GM06990 (cell line): ENCODE results near the gene SBF2.

Experiments
- DNase-seq: peaks from one replicate; pipeline ENCODE4 v3.0.0-alpha.2; 2011; ENCODE audit not compliant: insufficient read length; ENCODE audit errors: extremely low read depth
- H3K27me3 ChIP-seq: replicated peaks from 2 replicates; pipeline ENCODE4 v1.6.0; 2011; ENCODE audit warnings: low read length; ENCODE audit not compliant: control insufficient read depth, insufficient read depth
- H3K36me3 ChIP-seq: 2 replicates; pipeline ENCODE4 v1.5.1; 2011; ENCODE audit warnings: low read length; ENCODE audit not compliant: control insufficient read depth, insufficient read depth
- H3K4me3 ChIP-seq: replicated peaks from 2 replicates; pipeline ENCODE4 v1.5.1; 2011; ENCODE audit warnings: low read depth, mild to moderate bottlenecking, control low read depth, low read length
- TF ChIP-seq, protein P1 (sequence below): IDR thresholded peaks from 2 replicates; pipeline ENCODE4 v1.5.1; 2011; ENCODE audit warnings: low read length, control low read depth, mild to moderate bottlenecking, inconsistent platforms; ENCODE audit not compliant: insufficient read depth, poor library complexity, severe bottlenecking

SBF2 gene

DNA sequence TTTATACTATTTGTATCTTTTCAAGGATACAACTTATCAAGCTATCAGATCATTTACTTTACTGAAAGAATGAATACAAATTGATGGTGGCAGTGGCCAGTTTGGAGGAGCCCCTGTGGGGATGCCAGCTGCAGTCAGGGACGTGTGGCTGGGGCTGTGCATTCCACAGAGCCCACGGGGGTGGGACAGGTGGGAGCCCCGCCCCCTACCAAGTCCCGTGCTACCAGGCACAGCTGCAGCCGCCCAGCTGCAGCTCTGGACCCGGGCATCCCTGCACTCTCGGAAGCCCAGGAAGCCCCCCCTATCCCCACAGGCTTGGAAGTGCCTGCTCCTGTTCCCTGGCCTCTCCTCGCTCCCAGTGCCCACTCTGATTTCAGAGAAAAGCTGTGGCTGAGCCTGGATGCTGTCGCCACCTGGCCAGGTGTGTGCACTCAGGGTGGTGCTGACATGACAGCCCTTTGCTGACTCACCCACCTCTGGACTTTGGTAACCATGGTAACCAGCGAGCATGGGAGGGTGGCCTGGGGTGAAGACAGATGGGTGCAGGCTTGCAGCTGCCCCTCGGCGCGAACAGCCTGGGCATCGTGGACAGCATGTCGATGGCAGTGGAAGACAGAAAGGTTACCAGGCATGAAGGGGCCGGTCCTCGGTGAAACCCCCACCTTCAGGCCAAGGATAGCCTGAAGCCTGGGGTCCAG lies 138.1 kb downstream of the SBF2 start:
- Histone ChIP-seq H3K27me3 (no peaks in the 10 kb centered on the region), H3K36me3 (no peaks in the 10 kb centered on the region), H3K4me3 (no peak overlapping the region)
- no peak for DNase-seq
- TF ChIP-seq, protein P1, sequence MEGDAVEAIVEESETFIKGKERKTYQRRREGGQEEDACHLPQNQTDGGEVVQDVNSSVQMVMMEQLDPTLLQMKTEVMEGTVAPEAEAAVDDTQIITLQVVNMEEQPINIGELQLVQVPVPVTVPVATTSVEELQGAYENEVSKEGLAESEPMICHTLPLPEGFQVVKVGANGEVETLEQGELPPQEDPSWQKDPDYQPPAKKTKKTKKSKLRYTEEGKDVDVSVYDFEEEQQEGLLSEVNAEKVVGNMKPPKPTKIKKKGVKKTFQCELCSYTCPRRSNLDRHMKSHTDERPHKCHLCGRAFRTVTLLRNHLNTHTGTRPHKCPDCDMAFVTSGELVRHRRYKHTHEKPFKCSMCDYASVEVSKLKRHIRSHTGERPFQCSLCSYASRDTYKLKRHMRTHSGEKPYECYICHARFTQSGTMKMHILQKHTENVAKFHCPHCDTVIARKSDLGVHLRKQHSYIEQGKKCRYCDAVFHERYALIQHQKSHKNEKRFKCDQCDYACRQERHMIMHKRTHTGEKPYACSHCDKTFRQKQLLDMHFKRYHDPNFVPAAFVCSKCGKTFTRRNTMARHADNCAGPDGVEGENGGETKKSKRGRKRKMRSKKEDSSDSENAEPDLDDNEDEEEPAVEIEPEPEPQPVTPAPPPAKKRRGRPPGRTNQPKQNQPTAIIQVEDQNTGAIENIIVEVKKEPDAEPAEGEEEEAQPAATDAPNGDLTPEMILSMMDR, result no peak

DNA sequence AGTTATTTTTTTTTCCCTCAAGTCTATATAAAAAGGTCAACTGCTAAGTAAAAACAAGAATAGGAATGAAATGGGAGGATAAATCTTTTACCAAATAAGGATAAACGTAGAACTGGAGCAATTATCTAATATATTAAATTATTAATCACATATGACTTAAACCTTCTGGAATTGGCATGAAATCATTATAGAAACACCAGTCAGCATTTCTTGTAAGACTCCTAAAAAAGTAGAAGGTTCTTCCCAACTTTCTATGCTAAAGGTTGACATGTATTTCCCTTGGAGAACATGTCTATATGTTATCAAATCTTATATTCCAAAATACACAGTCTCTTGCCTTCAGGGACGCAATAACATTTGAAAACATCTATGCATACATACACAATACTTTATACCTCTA lies 143.2 kb downstream of the SBF2 start:
- H3K4me3 ChIP-seq, result no peak overlapping the region
- no peak for DNase-seq
- no peaks in the 10 kb centered on the region for H3K27me3 ChIP-seq
- TF ChIP-seq, protein P1, result no peak
- no peaks in the 10 kb centered on the region for H3K36me3 ChIP-seq

DNA sequence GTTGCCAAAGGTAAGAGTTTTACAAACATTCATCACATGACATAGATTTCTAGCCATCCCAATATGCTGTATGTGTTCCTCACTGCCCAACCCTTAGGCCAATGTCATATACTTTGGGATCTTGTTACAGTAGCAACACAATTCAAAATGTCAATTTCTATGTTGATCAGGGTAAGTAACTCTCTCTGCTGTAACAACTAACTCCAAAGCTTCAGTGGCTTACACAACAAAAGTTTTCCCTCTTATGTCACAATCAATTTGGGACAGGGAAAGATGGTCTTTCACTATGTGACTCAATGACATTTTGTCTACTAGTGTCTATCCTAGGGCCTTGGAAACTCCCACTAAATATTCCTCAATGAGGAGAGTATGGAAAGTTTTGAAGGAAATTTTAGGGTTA lies 144.5 kb downstream of the SBF2 start:
- H3K4me3 ChIP-seq, result no peak overlapping the region
- no peak for DNase-seq
- TF ChIP-seq, protein P1, result no peak
- no peaks in the 10 kb centered on the region for H3K27me3 ChIP-seq
- no peaks in the 10 kb centered on the region for H3K36me3 ChIP-seq

DNA sequence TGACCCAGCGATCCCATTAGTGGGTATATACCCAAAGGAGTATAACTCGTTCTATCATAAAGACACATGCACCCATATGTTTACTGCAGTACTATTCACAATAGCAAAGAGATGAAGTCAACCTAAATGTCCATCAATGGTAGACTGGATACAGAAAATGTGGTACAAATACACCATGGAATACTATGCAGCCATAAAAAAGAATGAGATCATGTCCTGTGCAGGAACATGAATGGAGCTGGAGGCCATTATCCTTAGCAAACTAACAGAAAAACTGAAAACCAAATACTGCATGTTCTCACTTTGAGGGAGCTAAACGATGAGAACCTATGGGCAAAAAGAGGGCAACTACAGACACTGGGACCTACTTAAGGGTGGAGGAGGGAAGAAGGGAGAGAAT lies 146.8 kb downstream of the SBF2 start:
- TF ChIP-seq, protein P1, result no peak
- no peak for DNase-seq
- Histone ChIP-seq H3K36me3 (no peaks in the 10 kb centered on the region), H3K4me3 (no peak overlapping the region), H3K27me3 (no peaks in the 10 kb centered on the region)

DNA sequence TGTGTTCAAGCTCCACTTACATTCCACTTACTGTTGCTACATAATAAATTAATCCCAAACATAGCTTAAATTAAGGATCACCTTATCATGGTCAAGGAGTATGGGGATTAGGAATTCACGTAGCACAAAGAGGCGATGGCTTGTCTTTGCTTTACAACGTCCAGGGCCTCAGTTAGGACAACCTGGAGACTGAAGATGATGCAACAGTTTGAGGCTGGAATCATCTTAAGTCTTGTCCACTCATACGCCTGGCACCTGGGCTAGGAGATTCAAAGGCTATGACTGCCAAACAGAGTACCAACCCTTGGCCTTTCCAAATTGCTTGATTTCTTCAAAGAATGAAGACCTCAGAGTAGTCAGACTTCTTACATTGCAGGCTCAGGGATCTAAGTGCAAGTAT lies 149.1 kb downstream of the SBF2 start:
- Histone ChIP-seq H3K4me3 (no peak overlapping the region), H3K27me3 (no peaks in the 10 kb centered on the region), H3K36me3 (no peaks in the 10 kb centered on the region)
- no peak for DNase-seq
- TF ChIP-seq, protein P1, result no peak

- no peaks in the 10 kb centered on the region for H3K27me3 ChIP-seq
Measured at GRCh38 chr11:10139656-10140055, 154.4 kb downstream of the SBF2 start.

More at GRCh38 chr11:10139656-10140055, 154.4 kb downstream of the SBF2 start:
- H3K4me3 ChIP-seq, result no peak overlapping the region
- DNase-seq, result no peak
- H3K36me3 ChIP-seq, result no peaks in the 10 kb centered on the region
- TF ChIP-seq, protein P1, result no peak
